ENCODE data around the gene OR2F2.

Gene OR2F2

GRCh38 chr7:143890558-143890957 is 44.5 kb upstream of the OR2F2 start:
- H3K4me1 ChIP-seq (ENCODE audit: control insufficient read depth, insufficient read depth, low read depth, low read length), result no peaks in the 10 kb centered on the region
- no peak overlapping the region for H2AFZ ChIP-seq (ENCODE audit: low read depth, low read length)
- H3K4me3 ChIP-seq (ENCODE audit: insufficient read depth in 1 of 2, low read depth in 1 of 2, low read length in 2 of 2), result no peak overlapping the region
- no peak overlapping the region for H3K9ac ChIP-seq (ENCODE audit: low read length)
- H3K27me3 ChIP-seq (ENCODE audit: control insufficient read depth in 1 of 2, insufficient read depth in 1 of 2, low read length in 2 of 2), result no peaks in the 10 kb centered on the region
- 93% methylated on average over 2 of the region's 2 CpGs for WGBS
- no peak overlapping the region for H4K91ac ChIP-seq (ENCODE audit: low read length)
- no peak overlapping the region for H2AK5ac ChIP-seq (ENCODE audit: low read length, severe bottlenecking)
- H2BK12ac ChIP-seq (ENCODE audit: low read length in 2 of 2), result no peak overlapping the region
- H3K14ac ChIP-seq (ENCODE audit: low read length in 2 of 2), result no peak overlapping the region
- no peak overlapping the region for H3K27ac ChIP-seq (ENCODE audit: low read length, poor library complexity, severe bottlenecking)
- DNase-seq, result no peak
- H3K4ac ChIP-seq (ENCODE audit: low read depth in 1 of 2, low read length in 2 of 2), result no peak overlapping the region
- H3K79me1 ChIP-seq (replicated peaks; ENCODE audit: low read length, poor library complexity, severe bottlenecking), result peaks cover 9% of the 10 kb centered on the region
- no peak overlapping the region for H3K4me2 ChIP-seq (ENCODE audit: low read length, poor library complexity, severe bottlenecking)
- peaks cover 8% of the 10 kb centered on the region for H3K9me3 ChIP-seq (ENCODE audit: control insufficient read depth, low read length)
- no peak overlapping the region for H2BK5ac ChIP-seq (ENCODE audit: low read depth, low read length, poor library complexity, severe bottlenecking)
- no peak overlapping the region for H3K23ac ChIP-seq (ENCODE audit: low read length in 2 of 2)
- H3K18ac ChIP-seq (ENCODE audit: low read depth in 1 of 2, low read length in 2 of 2), result no peak overlapping the region
- peaks cover 0 to 3% of the 10 kb centered on the region in 2 experiments for H3K36me3 ChIP-seq (ENCODE audit: control insufficient read depth in 1 of 2, insufficient read depth in 2 of 2, low read depth in 1 of 2, low read length in 2 of 2)
- no peak overlapping the region for H2BK15ac ChIP-seq (ENCODE audit: low read depth, poor library complexity, severe bottlenecking)
- no peak overlapping the region for H2BK120ac ChIP-seq (ENCODE audit: low read depth, low read length)
- no peak overlapping the region for H4K8ac ChIP-seq (ENCODE audit: low read length)

- WGBS, result 50% methylated on average over 1 of the region's 2 CpGs
Measured at GRCh38 chr7:143891457-143891856, 43.6 kb upstream of the OR2F2 start.

GRCh38 chr7:143892527-143893300 is 42.3 kb upstream of the OR2F2 start:
- Histone ChIP-seq H2BK15ac (ENCODE audit: low read depth, poor library complexity, severe bottlenecking) (no peak overlapping the region), H3K4ac (ENCODE audit: low read depth in 1 of 2, low read length in 2 of 2) (no peak overlapping the region), H3K18ac (ENCODE audit: low read depth in 1 of 2, low read length in 2 of 2) (no peak overlapping the region), H3K23ac (ENCODE audit: low read length in 2 of 2) (no peak overlapping the region), H4K91ac (ENCODE audit: low read length) (no peak overlapping the region), H3K4me2 (ENCODE audit: low read length, poor library complexity, severe bottlenecking) (no peak overlapping the region), H2BK12ac (ENCODE audit: low read length in 2 of 2) (no peak overlapping the region), H3K4me3 (ENCODE audit: insufficient read depth in 1 of 2, low read depth in 1 of 2, low read length in 2 of 2) (no peak overlapping the region), H3K36me3 (ENCODE audit: control insufficient read depth in 1 of 2, insufficient read depth in 2 of 2, low read depth in 1 of 2, low read length in 2 of 2) (peaks cover 0 to 3% of the 10 kb centered on the region in 2 experiments), H2BK5ac (ENCODE audit: low read depth, low read length, poor library complexity, severe bottlenecking) (no peak overlapping the region), H3K9ac (ENCODE audit: low read length) (no peak overlapping the region), H2BK120ac (ENCODE audit: low read depth, low read length) (no peak overlapping the region), H3K27me3 (ENCODE audit: control insufficient read depth in 1 of 2, insufficient read depth in 1 of 2, low read length in 2 of 2) (no peaks in the 10 kb centered on the region), H3K79me1 (replicated peaks; ENCODE audit: low read length, poor library complexity, severe bottlenecking) (peaks cover 7% of the 10 kb centered on the region), H3K14ac (ENCODE audit: low read length in 2 of 2) (no peak overlapping the region), H2AK5ac (ENCODE audit: low read length, severe bottlenecking) (no peak overlapping the region), H3K4me1 (ENCODE audit: control insufficient read depth, insufficient read depth, low read depth, low read length) (no peaks in the 10 kb centered on the region), H2AFZ (ENCODE audit: low read depth, low read length) (no peak overlapping the region), H3K27ac (ENCODE audit: low read length, poor library complexity, severe bottlenecking) (no peak overlapping the region), H3K9me3 (ENCODE audit: control insufficient read depth, low read length) (peaks cover 8% of the 10 kb centered on the region), H4K8ac (ENCODE audit: low read length) (no peak overlapping the region)
- peak; percentile 73 for DNase-seq
- 58% methylated on average over 4 of the region's 5 CpGs for WGBS

More at GRCh38 chr7:143891457-143891856, 43.6 kb upstream of the OR2F2 start:
- no peak overlapping the region for H2BK12ac ChIP-seq (ENCODE audit: low read length in 2 of 2)
- H3K4me2 ChIP-seq (ENCODE audit: low read length, poor library complexity, severe bottlenecking), result no peak overlapping the region
- H3K79me1 ChIP-seq (replicated peaks; ENCODE audit: low read length, poor library complexity, severe bottlenecking), result peaks cover 9% of the 10 kb centered on the region
- H2BK5ac ChIP-seq (ENCODE audit: low read depth, low read length, poor library complexity, severe bottlenecking), result no peak overlapping the region
- no peak overlapping the region for H4K8ac ChIP-seq (ENCODE audit: low read length)
- H3K4me3 ChIP-seq (ENCODE audit: insufficient read depth in 1 of 2, low read depth in 1 of 2, low read length in 2 of 2), result no peak overlapping the region
- H2AFZ ChIP-seq (ENCODE audit: low read depth, low read length), result no peak overlapping the region
- no peak overlapping the region for H3K23ac ChIP-seq (ENCODE audit: low read length in 2 of 2)
- H2BK120ac ChIP-seq (ENCODE audit: low read depth, low read length), result no peak overlapping the region
- H2AK5ac ChIP-seq (ENCODE audit: low read length, severe bottlenecking), result no peak overlapping the region
- H3K9me3 ChIP-seq (ENCODE audit: control insufficient read depth, low read length), result peaks cover 8% of the 10 kb centered on the region
- H3K9ac ChIP-seq (ENCODE audit: low read length), result no peak overlapping the region
- H3K18ac ChIP-seq (ENCODE audit: low read depth in 1 of 2, low read length in 2 of 2), result no peak overlapping the region
- no peak overlapping the region for H3K27ac ChIP-seq (ENCODE audit: low read length, poor library complexity, severe bottlenecking)
- DNase-seq, result no peak
- peaks cover 0 to 3% of the 10 kb centered on the region in 2 experiments for H3K36me3 ChIP-seq (ENCODE audit: control insufficient read depth in 1 of 2, insufficient read depth in 2 of 2, low read depth in 1 of 2, low read length in 2 of 2)
- H3K4me1 ChIP-seq (ENCODE audit: control insufficient read depth, insufficient read depth, low read depth, low read length), result no peaks in the 10 kb centered on the region
- no peak overlapping the region for H2BK15ac ChIP-seq (ENCODE audit: low read depth, poor library complexity, severe bottlenecking)
- no peak overlapping the region for H3K4ac ChIP-seq (ENCODE audit: low read depth in 1 of 2, low read length in 2 of 2)
- no peak overlapping the region for H3K14ac ChIP-seq (ENCODE audit: low read length in 2 of 2)
- no peak overlapping the region for H4K91ac ChIP-seq (ENCODE audit: low read length)
- no peaks in the 10 kb centered on the region for H3K27me3 ChIP-seq (ENCODE audit: control insufficient read depth in 1 of 2, insufficient read depth in 1 of 2, low read length in 2 of 2)

GRCh38 chr7:143896667-143897066 is 38.4 kb upstream of the OR2F2 start:
- no peaks in the 10 kb centered on the region for H3K9me3 ChIP-seq (ENCODE audit: control insufficient read depth, low read length)
- DNase-seq, result no peak
- H2BK5ac ChIP-seq (ENCODE audit: low read depth, low read length, poor library complexity, severe bottlenecking), result no peak overlapping the region
- no peaks in the 10 kb centered on the region for H3K36me3 ChIP-seq (ENCODE audit: control insufficient read depth in 1 of 2, insufficient read depth in 2 of 2, low read depth in 1 of 2, low read length in 2 of 2)
- H2AFZ ChIP-seq (ENCODE audit: low read depth, low read length), result no peak overlapping the region
- H3K4ac ChIP-seq (ENCODE audit: low read depth in 1 of 2, low read length in 2 of 2), result no peak overlapping the region
- no peak overlapping the region for H4K8ac ChIP-seq (ENCODE audit: low read length)
- H4K91ac ChIP-seq (ENCODE audit: low read length), result no peak overlapping the region
- no peak overlapping the region for H3K27ac ChIP-seq (ENCODE audit: low read length, poor library complexity, severe bottlenecking)
- H3K4me2 ChIP-seq (ENCODE audit: low read length, poor library complexity, severe bottlenecking), result no peak overlapping the region
- no peak overlapping the region for H3K14ac ChIP-seq (ENCODE audit: low read length in 2 of 2)
- H3K79me1 ChIP-seq (replicated peaks; ENCODE audit: low read length, poor library complexity, severe bottlenecking), result no peaks in the 10 kb centered on the region
- H3K4me3 ChIP-seq (ENCODE audit: insufficient read depth in 1 of 2, low read depth in 1 of 2, low read length in 2 of 2), result no peak overlapping the region
- H2AK5ac ChIP-seq (ENCODE audit: low read length, severe bottlenecking), result no peak overlapping the region
- no peak overlapping the region for H2BK15ac ChIP-seq (ENCODE audit: low read depth, poor library complexity, severe bottlenecking)
- no peak overlapping the region for H2BK120ac ChIP-seq (ENCODE audit: low read depth, low read length)
- no peak overlapping the region for H2BK12ac ChIP-seq (ENCODE audit: low read length in 2 of 2)
- no peak overlapping the region for H3K18ac ChIP-seq (ENCODE audit: low read depth in 1 of 2, low read length in 2 of 2)
- H3K23ac ChIP-seq (ENCODE audit: low read length in 2 of 2), result no peak overlapping the region
- peaks cover 2% of the 10 kb centered on the region for H3K4me1 ChIP-seq (ENCODE audit: control insufficient read depth, insufficient read depth, low read depth, low read length)
- H3K27me3 ChIP-seq (ENCODE audit: control insufficient read depth in 1 of 2, insufficient read depth in 1 of 2, low read length in 2 of 2), result no peaks in the 10 kb centered on the region
- no peak overlapping the region for H3K9ac ChIP-seq (ENCODE audit: low read length)
